Anterior cingulate cortex (tissue), 58 donors: ENCODE data around the gene ACBD4.

Experiments
- DNase-seq, 58 donors: peaks; one replicate each; lab custom pipeline; 2025; lab: John Stamatoyannopoulos, UW

Gene ACBD4

GRCh38 chr17:45172541-45173286 is 37.2 kb downstream of the ACBD4 start:
- DNase-seq: peak; percentile 41 to 93 (median 84)

- no peak for DNase-seq
Observed at GRCh38 chr17:45175759-45176115, 40.2 kb downstream of the ACBD4 start.

- DNase-seq: no peak
Observed at GRCh38 chr17:45177563-45177962, 42.1 kb downstream of the ACBD4 start.

GRCh38 chr17:45184144-45184543 is 48.7 kb downstream of the ACBD4 start:
- no peak for DNase-seq

GRCh38 chr17:45186801-45187354 is 51.4 kb downstream of the ACBD4 start:
- DNase-seq: no peak

- no peak for DNase-seq
Observed at GRCh38 chr17:45189009-45189408, 53.5 kb downstream of the ACBD4 start.

GRCh38 chr17:45190503-45191255 is 55.2 kb downstream of the ACBD4 start:
- DNase-seq: no peak
